Measurements from ENCODE around the gene WDR31.

GRCh38 chr9:113311961-113312360 is 28.1 kb downstream of the WDR31 start:
- TF ChIP-seq MEIS1 (CRISPR knock-in tag; IDR thresholded peaks at IDR 0.05; ENCODE audit: borderline replicate concordance): no peak
- no peak for TF ChIP-seq ZBTB1 (tag by site-specific recombination; IDR thresholded peaks at IDR 0.05)
- no peak for TF ChIP-seq ATF2 (tag by site-specific recombination; IDR thresholded peaks at IDR 0.05; ENCODE audit: low read depth)
- TF ChIP-seq ZBTB20 (tag by site-specific recombination; IDR thresholded peaks at IDR 0.05): no peak
- no peak for TF ChIP-seq CTCF (tag by site-specific recombination; IDR thresholded peaks at IDR 0.05)

Data from HEK293 (cell line).